ENCODE measurements around the gene ZDHHC7. TPM values are rescaled to one million over a fixed set of nuclear protein-coding genes. Genes with fewer than 3 reads are reported as not detected.

The ZDHHC7 gene
- total and polyA plus RNA-seq, 2 experiments from 2014 or later = 39.9 to 95.2 TPM

- 0 out of 2 replicates have a peak, but pooled peaks cover 3% of the 10 kb centered on the region for H3K79me2 ChIP-seq (ENCODE audit: insufficient read depth)
- TF ChIP-seq EZH2phosphoT487 (IDR thresholded peaks at IDR 0.05; ENCODE audit: insufficient read depth, low read depth) (no peak), EZH2 (IDR thresholded peaks at IDR 0.05; ENCODE audit: insufficient read depth, poor library complexity, severe bottlenecking) (no peak)
- H3F3A ChIP-seq (ENCODE audit: insufficient read depth) = peaks cover 5% of the 10 kb centered on the region
- H3K4me2 ChIP-seq (ENCODE audit: unreplicated experiment) = no peak overlapping the region
- no peak for DNase-seq
- H3K4me1 ChIP-seq (ENCODE audit: insufficient read depth) = peaks cover 6% of the 10 kb centered on the region; the same call in 1 of the 2 replicates
- H3K9me3 ChIP-seq (ENCODE audit: low read depth) = no peaks in the 10 kb centered on the region
- H3K9me2 ChIP-seq (ENCODE audit: insufficient read depth) = no peaks in the 10 kb centered on the region
- no peak overlapping the region for H2AFZ ChIP-seq
- H3K9ac ChIP-seq = no peak overlapping the region
- H3K27ac ChIP-seq = no peak overlapping the region
- no peaks in the 10 kb centered on the region for H3K36me3 ChIP-seq (ENCODE audit: low read depth)
- in situ Hi-C loops (cut with MboI) = no loop called here
- H3K27me3 ChIP-seq (replicated peaks; ENCODE audit: insufficient read depth) = no peaks in the 10 kb centered on the region
- no peak overlapping the region for H3K4me3 ChIP-seq
- H4K20me1 ChIP-seq (ENCODE audit: insufficient read depth) = no peaks in the 10 kb centered on the region
- WGBS, 2 experiments (ENCODE audit: low coverage in 1 of 2, low lambda C conversion rate in 2 of 2, missing lambda C conversion rate in 2 of 2) = 90 to 91% methylated on average over 15 to 17 of the region's 17 CpGs
Observed at GRCh38 chr16:85048921-85049562, 37.7 kb upstream of the ZDHHC7 start.

DNA sequence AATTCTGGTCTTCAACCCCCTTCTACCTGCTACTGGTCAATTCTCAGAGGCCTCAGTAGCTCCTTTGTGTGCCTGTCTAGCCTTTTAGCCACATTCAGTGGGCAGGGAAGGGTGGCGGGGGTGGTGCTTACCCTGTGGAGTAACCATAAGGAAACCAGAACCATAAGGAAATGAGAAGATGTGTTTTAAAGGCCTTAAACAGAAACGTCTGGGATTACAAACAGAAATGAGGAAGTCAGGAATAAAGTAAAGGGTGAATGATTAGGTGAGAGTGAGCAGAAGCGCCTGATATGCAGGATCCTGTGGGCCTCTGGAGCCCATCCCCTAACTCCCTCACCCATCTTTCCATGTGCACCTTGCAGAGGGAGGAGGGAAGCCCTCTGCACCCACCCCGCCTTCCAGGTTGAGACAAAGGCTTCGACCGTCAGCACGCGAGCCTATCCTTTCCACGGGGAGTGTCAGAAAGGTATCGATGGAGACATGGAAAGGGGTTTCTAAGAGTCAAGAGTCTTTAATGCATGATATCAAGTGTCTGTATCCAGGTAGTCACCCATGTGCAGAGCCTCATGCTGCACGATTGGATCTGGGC lies 36.6 kb upstream of the ZDHHC7 start:
- H3K27me3 ChIP-seq (replicated peaks; ENCODE audit: insufficient read depth) = no peaks in the 10 kb centered on the region
- no peak overlapping the region for H3K4me3 ChIP-seq
- in situ Hi-C loops (cut with MboI) = no loop called here
- DNase-seq = no peak
- peaks cover 6% of the 10 kb centered on the region; the same call in 1 of the 2 replicates for H3K4me1 ChIP-seq (ENCODE audit: insufficient read depth)
- H3K9ac ChIP-seq = no peak overlapping the region
- TF ChIP-seq EZH2phosphoT487 (IDR thresholded peaks at IDR 0.05; ENCODE audit: insufficient read depth, low read depth) = no peak
- no peak for TF ChIP-seq EZH2 (IDR thresholded peaks at IDR 0.05; ENCODE audit: insufficient read depth, poor library complexity, severe bottlenecking)
- H3K36me3 ChIP-seq (ENCODE audit: low read depth) = no peaks in the 10 kb centered on the region
- no peaks in the 10 kb centered on the region for H3K9me3 ChIP-seq (ENCODE audit: low read depth)
- no peak overlapping the region for H3K4me2 ChIP-seq (ENCODE audit: unreplicated experiment)
- 83 to 85% methylated on average over 11 of the region's 11 CpGs for WGBS, 2 experiments (ENCODE audit: low coverage in 1 of 2, low lambda C conversion rate in 2 of 2, missing lambda C conversion rate in 2 of 2)
- peaks cover 5% of the 10 kb centered on the region for H3F3A ChIP-seq (ENCODE audit: insufficient read depth)
- no peaks in the 10 kb centered on the region for H4K20me1 ChIP-seq (ENCODE audit: insufficient read depth)
- H2AFZ ChIP-seq = no peak overlapping the region
- no peak overlapping the region for H3K27ac ChIP-seq
- H3K9me2 ChIP-seq (ENCODE audit: insufficient read depth) = no peaks in the 10 kb centered on the region
- no peaks in the 10 kb centered on the region for H3K79me2 ChIP-seq (ENCODE audit: insufficient read depth)

DNA sequence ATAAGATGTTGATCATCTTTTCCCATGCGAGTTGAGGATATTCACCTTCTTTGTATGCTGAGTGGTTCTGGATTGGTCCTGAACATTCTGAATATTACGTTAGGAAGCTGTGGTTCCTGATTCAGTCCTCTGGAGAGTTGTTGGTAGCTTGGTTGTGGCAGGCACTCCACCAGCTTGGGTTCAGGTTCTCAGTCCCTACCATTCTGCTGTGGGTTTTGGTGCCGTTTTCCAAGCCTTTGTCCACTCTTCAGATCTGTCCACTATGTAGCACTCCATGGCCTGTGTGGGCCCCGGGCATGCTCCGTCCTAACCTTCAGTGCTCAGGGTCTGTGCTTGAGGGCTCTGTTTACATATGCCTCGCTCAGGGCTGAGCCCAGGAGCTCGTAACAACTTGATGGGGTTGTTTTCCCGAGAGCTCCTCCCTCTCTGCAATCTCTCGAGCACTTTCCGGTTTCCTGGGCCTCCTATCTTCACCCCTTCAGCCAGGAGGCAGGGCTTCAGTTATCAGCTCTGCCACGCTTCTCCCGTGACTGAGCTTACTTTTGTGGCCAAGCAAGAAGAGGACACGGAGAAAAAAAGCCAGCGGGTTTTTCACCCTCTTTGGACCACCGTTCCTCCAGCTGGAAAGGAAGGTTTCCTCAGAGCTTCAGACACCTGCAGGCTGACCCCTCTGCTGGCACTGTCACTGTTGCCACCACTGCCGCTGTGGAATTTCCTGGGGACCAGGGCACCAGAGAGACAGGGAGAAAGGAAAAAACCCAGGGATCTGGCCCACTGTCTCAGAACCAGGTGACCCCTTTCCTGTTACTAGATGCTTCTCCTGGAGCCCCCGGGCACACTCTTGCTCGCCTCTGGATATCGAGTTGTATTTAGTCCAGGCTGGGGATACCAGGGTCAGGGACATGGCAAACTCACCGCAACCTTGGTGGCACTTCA lies 35.9 kb upstream of the ZDHHC7 start:
- WGBS, 2 experiments (ENCODE audit: low coverage in 1 of 2, low lambda C conversion rate in 2 of 2, missing lambda C conversion rate in 2 of 2) = 88 to 90% methylated on average over 20 of the region's 20 CpGs
- in situ Hi-C loops (cut with MboI) = no loop called here
- DNase-seq = no peak

GRCh38 chr16:85046472-85046916 lies 35.2 kb upstream of the ZDHHC7 start:
- no peaks in the 10 kb centered on the region for H3K9me3 ChIP-seq (ENCODE audit: low read depth)
- no peak for TF ChIP-seq EZH2phosphoT487 (IDR thresholded peaks at IDR 0.05; ENCODE audit: insufficient read depth, low read depth)
- no peak for TF ChIP-seq EZH2 (IDR thresholded peaks at IDR 0.05; ENCODE audit: insufficient read depth, poor library complexity, severe bottlenecking)
- in situ Hi-C loops (cut with MboI) = no loop called here
- H3K9me2 ChIP-seq (ENCODE audit: insufficient read depth) = no peaks in the 10 kb centered on the region
- no peaks in the 10 kb centered on the region for H3K27me3 ChIP-seq (replicated peaks; ENCODE audit: insufficient read depth)
- no peak overlapping the region for H2AFZ ChIP-seq
- no peaks in the 10 kb centered on the region for H3K36me3 ChIP-seq (ENCODE audit: low read depth)
- no peak overlapping the region for H3K27ac ChIP-seq
- no peak overlapping the region for H3K9ac ChIP-seq
- no peak overlapping the region for H3K4me2 ChIP-seq (ENCODE audit: unreplicated experiment)
- H3K79me2 ChIP-seq (ENCODE audit: insufficient read depth) = no peaks in the 10 kb centered on the region
- 93 to 97% methylated on average over 8 of the region's 8 CpGs for WGBS, 2 experiments (ENCODE audit: low coverage in 1 of 2, low lambda C conversion rate in 2 of 2, missing lambda C conversion rate in 2 of 2)
- no peak overlapping the region for H3K4me3 ChIP-seq
- no peaks in the 10 kb centered on the region for H4K20me1 ChIP-seq (ENCODE audit: insufficient read depth)
- peaks cover 6% of the 10 kb centered on the region; the same call in 1 of the 2 replicates for H3K4me1 ChIP-seq (ENCODE audit: insufficient read depth)
- no peak for DNase-seq
- peaks cover 5% of the 10 kb centered on the region for H3F3A ChIP-seq (ENCODE audit: insufficient read depth)

More for the DNA sequence above, 35.9 kb upstream of the ZDHHC7 start:
- H3K27me3 ChIP-seq (replicated peaks; ENCODE audit: insufficient read depth) = no peaks in the 10 kb centered on the region
- H3K9me2 ChIP-seq (ENCODE audit: insufficient read depth) = no peaks in the 10 kb centered on the region
- H3K9me3 ChIP-seq (ENCODE audit: low read depth) = no peaks in the 10 kb centered on the region
- H4K20me1 ChIP-seq (ENCODE audit: insufficient read depth) = no peaks in the 10 kb centered on the region
- no peaks in the 10 kb centered on the region for H3K36me3 ChIP-seq (ENCODE audit: low read depth)
- H3K79me2 ChIP-seq (ENCODE audit: insufficient read depth) = no peaks in the 10 kb centered on the region
- H2AFZ ChIP-seq = no peak overlapping the region
- no peak overlapping the region for H3K4me3 ChIP-seq
- H3K9ac ChIP-seq = no peak overlapping the region
- peaks cover 6% of the 10 kb centered on the region; the same call in 1 of the 2 replicates for H3K4me1 ChIP-seq (ENCODE audit: insufficient read depth)
- no peak overlapping the region for H3K4me2 ChIP-seq (ENCODE audit: unreplicated experiment)
- no peak overlapping the region for H3K27ac ChIP-seq
- peaks cover 5% of the 10 kb centered on the region for H3F3A ChIP-seq (ENCODE audit: insufficient read depth)
- TF ChIP-seq EZH2phosphoT487 (IDR thresholded peaks at IDR 0.05; ENCODE audit: insufficient read depth, low read depth) (no peak), EZH2 (IDR thresholded peaks at IDR 0.05; ENCODE audit: insufficient read depth, poor library complexity, severe bottlenecking) (no peak)
